HepG2 (cell line): Measurements from ENCODE around the gene TMEM187. TPM values are rescaled to one million over a fixed set of nuclear protein-coding genes. Genes with fewer than 3 reads are reported as not detected.

Experiments used
- AGO2 ChIP-seq: fragments of 200-400 bp; formaldehyde crosslinking; optimal IDR thresholded peaks from 2 replicates; pipeline ENCODE3; 2017; ENCODE audit warnings: mild to moderate bottlenecking, low read depth, low read length, moderate library complexity
- ARID5B ChIP-seq: IDR thresholded peaks from 2 replicates; pipeline ENCODE4 v1.4.0; 2020; ENCODE audit warnings: mild to moderate bottlenecking, missing genetic modification reagents
- HOXA3 ChIP-seq: sonication (generic); formaldehyde crosslinking; IDR thresholded peaks from 2 replicates; pipeline ENCODE4 v1.5.0; 2020; ENCODE audit warnings: missing genetic modification reagents
- JDP2 ChIP-seq: sonication (generic); formaldehyde crosslinking; IDR thresholded peaks from 2 replicates; pipeline ENCODE4 v1.8.1; 2022; ENCODE audit warnings: missing genetic modification reagents, borderline replicate concordance
- PHF8 ChIP-seq: sonication (generic); formaldehyde crosslinking; IDR thresholded peaks from 2 replicates; pipeline ENCODE4 v1.5.0; 2020; ENCODE audit warnings: missing genetic modification reagents
- SMAD1 ChIP-seq: sonication (generic); formaldehyde crosslinking; IDR thresholded peaks from 2 replicates; pipeline ENCODE4 v1.4.0; 2020; ENCODE audit warnings: missing genetic modification reagents, low read depth, mild to moderate bottlenecking, borderline replicate concordance
- WIZ ChIP-seq: sonication (generic); formaldehyde crosslinking; IDR thresholded peaks from 2 replicates; pipeline ENCODE4 v1.5.1; 2020; ENCODE audit warnings: mild to moderate bottlenecking, missing genetic modification reagents
- ZBTB37 ChIP-seq: sonication (generic); formaldehyde crosslinking; IDR thresholded peaks from 2 replicates; pipeline ENCODE4 v1.4.0; 2020; ENCODE audit warnings: mild to moderate bottlenecking, missing genetic modification reagents
- ZNF761 ChIP-seq: sonication (generic); formaldehyde crosslinking; conservative IDR thresholded peaks from 2 replicates; pipeline ENCODE4 v1.4.0; 2020; ENCODE audit warnings: mild to moderate bottlenecking, missing genetic modification reagents
- ZSCAN22 ChIP-seq: sonication (generic); formaldehyde crosslinking; IDR thresholded peaks from 2 replicates; pipeline ENCODE4 v1.4.0; 2020; ENCODE audit warnings: mild to moderate bottlenecking, missing genetic modification reagents
- polyA plus RNA-seq, 8 experiments: library from polyadenylated mRNA; depleted of rRNA in 3 of 8; stranded (reverse) in 7 of 8; unstranded in 1 of 8; fragments of >200 nt; fragmentation: Illumina TruSeq in 4 of 8; extraction: Trizol in 4 of 8; gene quantifications; 2 replicates each; pipeline versions ENCODE4 v1.2.1 to v1.2.3, GENCODE V29; 2011 to 2016; ENCODE audit warnings: low read depth in 4 of 8, missing spikeins in 1 of 8, mixed read lengths in 1 of 8; ENCODE audit not compliant: insufficient read depth in 1 of 8
- total RNA-seq, 5 experiments: library from RNA; depleted of rRNA; stranded (reverse); fragments of >200 nt; fragmentation: Illumina TruSeq; extraction: Trizol; gene quantifications; 2 replicates each; pipeline ENCODE4 v1.2.3, GENCODE V29; 2016; ENCODE audit warnings: low read depth in 1 of 5
- TF ChIP-seq, protein P1 (sequence below): sonication (generic); formaldehyde crosslinking; IDR thresholded peaks from 2 replicates; pipeline ENCODE4 v1.8.1; 2023; ENCODE audit warnings: mild to moderate bottlenecking, inconsistent platforms, moderate library complexity, missing genetic modification reagents, borderline replicate concordance
- TF ChIP-seq, protein P2 (sequence below): sonication (generic); formaldehyde crosslinking; IDR thresholded peaks from 2 replicates; pipeline ENCODE4 v1.8.0; 2022; ENCODE audit warnings: missing genetic modification reagents, low read depth, mild to moderate bottlenecking, borderline replicate concordance
- TF ChIP-seq, protein P3 (sequence below): sonication (generic); formaldehyde crosslinking; IDR thresholded peaks from 2 replicates; pipeline ENCODE4 v1.9.0; 2022; ENCODE audit warnings: missing genetic modification reagents, mild to moderate bottlenecking, borderline replicate concordance

TMEM187 gene
- total and polyA plus RNA-seq, 2 of the 13 experiments (the other 11 are each of a cell fraction or from before 2014, with no cell fraction given): 2.2 to 6.2 TPM

GRCh38 chrX:154019633-154020528 lies 47.3 kb downstream of the TMEM187 start, which contains the start of gene IRAK1 (continued):
- TF ChIP-seq, protein P1, sequence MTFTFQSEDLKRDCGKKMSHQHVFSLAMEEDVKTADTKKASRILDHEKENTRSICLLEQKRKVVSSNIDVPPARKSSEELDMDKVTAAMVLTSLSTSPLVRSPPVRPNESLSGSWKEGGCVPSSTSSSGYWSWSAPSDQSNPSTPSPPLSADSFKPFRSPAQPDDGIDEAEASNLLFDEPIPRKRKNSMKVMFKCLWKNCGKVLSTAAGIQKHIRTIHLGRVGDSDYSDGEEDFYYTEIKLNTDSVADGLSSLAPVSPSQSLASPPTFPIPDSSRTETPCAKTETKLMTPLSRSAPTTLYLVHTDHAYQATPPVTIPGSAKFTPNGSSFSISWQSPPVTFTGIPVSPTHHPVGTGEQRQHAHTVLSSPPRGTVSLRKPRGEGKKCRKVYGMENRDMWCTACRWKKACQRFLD (CRISPR knock-in tag): no peak
- TF ChIP-seq ZSCAN22 (CRISPR knock-in tag) (no peak), AGO2 (peak; percentile 57), ARID5B (no peak), WIZ (no peak), PHF8 (CRISPR knock-in tag) (peak; percentile 21; the same call in 1 of the 2 replicates), HOXA3 (CRISPR knock-in tag) (peak; percentile 70), JDP2 (no peak), ZBTB37 (CRISPR knock-in tag) (no peak), ZNF761 (no peak), SMAD1 (CRISPR knock-in tag) (no peak)
- TF ChIP-seq, protein P2, sequence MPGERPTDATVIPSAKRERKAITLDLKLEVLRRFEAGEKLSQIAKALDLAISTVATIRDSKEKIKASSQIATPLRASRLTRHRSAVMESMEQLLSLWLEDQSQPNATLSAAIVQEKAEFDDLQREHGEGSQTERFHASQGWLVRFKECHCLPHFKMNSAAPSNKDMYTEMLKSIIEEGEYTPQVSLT (CRISPR knock-in tag): no peak
- TF ChIP-seq, protein P3, sequence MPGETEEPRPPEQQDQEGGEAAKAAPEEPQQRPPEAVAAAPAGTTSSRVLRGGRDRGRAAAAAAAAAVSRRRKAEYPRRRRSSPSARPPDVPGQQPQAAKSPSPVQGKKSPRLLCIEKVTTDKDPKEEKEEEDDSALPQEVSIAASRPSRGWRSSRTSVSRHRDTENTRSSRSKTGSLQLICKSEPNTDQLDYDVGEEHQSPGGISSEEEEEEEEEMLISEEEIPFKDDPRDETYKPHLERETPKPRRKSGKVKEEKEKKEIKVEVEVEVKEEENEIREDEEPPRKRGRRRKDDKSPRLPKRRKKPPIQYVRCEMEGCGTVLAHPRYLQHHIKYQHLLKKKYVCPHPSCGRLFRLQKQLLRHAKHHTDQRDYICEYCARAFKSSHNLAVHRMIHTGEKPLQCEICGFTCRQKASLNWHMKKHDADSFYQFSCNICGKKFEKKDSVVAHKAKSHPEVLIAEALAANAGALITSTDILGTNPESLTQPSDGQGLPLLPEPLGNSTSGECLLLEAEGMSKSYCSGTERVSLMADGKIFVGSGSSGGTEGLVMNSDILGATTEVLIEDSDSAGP: 0 out of 2 replicates have a peak, but pooled peaks have one; percentile 22
